Stimulated activated CD8-positive, alpha-beta memory T cell treated with anti-CD3 and anti-CD28 coated beads, Interleukin-15, amount 100 ng/mL, for 24 hours (primary cell): ENCODE data around the gene DESI1.

Experiments used
- DNase-seq: peaks from one replicate; pipeline ENCODE4 v3.0.0-alpha.2; 2020; ENCODE audit warnings: low read depth

DESI1 gene

DNA sequence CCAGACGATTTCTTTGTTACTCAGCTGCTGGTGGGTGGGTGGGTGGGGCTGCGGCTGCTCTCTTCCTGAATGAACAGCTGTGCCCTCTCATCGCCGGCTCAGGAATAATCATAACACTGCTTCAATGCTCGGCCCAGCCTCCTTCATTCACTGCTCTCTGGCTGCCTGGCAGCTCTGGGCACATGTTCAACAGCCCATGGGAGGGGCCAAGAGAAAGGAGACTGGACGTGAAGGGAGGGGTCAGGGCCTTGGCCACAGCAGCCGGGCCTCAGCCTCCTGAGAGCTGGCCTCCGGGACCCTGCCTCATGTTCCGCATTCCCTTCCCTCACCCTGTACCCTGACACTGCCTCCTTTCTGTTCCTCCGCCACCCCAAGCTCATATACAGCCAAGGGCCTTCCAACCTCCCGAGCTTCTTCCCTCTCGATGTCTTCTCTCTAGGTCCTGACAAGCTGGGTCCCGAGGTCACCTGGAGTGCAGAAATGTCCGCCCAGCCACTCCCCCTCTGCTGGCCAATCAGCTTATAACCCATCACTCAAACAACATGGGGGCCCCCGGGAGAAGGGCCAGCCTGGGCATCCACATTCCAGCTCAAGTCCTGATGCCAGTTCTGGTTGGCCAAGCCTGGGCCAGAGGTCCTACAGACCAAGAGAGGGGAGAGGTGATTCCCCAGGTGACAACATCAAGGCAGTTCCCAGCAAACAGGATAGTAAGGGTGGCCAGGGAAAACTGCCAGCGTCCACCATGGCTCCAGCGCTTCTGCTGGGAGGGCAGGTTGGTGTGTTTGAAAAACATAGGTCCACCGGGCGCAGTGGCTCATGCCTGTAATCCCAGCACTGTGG, 63.2 kb downstream of the DESI1 start:
- no peak for DNase-seq

DNA sequence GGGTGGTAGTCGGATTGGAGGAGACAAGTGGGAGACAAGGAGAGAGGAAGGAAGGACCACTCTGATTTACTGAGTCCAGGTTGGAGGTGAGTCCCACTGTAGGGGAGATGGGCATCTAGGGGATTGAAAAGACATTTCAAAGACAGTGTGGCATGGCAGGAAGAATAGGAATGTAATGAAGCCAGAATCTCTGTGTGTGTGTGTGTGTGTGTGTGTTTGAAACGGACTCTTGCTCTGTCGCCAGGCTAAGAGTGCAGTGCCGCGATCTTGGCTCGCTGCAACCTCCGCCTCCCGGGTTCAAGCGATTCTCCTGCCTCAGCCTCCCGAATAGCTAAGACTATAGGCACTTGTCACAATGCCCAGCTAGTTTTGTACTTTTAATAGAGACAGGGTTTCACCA, 64.3 kb downstream of the DESI1 start:
- DNase-seq: no peak

DNA sequence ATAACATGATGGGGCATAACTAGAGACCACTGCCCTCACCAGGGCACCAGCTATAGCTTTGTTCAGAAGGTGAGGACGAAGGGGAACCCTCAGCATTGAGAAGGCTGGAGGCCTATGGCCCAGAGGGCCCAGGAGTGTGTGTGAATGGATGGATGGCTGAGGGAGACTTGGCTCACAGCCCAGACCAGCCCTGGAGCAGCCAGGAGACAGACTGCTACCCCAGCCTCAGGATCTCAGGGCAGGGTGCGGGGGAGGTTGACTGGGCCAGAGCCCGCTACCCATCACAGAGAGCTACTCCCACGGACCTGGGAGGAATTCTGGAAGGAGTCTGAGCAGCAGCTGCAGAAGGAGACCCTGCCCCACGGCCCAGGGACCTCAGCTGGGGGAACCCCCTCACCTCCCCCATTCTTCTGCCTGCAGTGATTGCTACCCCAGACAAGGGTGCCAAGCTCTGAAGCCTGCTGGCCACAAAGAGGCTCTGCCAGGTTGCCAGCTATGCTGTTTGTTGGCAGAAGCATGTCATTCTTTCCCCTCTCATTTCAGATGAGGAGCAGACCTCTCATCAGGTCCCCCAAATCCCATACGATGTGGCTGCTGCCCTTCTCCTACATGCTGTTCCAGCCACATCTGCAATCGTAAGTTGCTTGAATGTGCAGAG, 65.4 kb downstream of the DESI1 start:
- no peak for DNase-seq

DNA sequence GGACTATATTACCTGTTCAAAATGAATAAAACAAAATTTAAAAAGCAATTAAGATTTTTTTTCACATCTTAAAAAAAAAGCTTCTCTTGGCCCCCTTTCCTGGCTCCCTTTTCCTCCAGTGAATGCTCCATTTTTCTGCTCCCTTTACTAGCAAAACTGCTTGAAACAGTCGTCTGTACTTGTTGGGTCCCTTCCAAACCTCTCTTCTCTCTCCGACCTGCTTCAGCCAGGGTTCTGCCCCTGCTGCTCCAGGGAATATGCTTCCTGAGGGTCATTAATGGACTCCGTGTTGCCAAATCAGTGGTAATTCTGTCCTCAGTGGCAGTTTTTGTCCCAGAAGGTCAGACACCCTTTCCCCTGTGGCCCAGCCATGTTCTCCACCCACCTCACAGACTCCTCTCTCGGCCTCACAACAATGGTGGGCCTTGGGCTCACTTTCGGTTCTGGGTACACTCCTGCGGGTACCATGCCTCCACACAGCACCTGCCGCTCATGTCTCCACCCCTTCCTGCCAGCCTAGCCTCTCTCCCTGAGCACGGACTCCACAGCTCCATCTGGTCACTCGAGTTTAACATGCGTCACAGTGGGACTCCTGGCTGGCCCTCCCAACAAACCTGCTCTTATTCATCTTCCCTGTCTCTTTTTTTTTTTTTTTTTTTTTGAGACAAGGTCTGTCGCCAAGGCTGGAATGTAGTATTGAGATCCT, 68.8 kb downstream of the DESI1 start:
- DNase-seq: no peak

DNA sequence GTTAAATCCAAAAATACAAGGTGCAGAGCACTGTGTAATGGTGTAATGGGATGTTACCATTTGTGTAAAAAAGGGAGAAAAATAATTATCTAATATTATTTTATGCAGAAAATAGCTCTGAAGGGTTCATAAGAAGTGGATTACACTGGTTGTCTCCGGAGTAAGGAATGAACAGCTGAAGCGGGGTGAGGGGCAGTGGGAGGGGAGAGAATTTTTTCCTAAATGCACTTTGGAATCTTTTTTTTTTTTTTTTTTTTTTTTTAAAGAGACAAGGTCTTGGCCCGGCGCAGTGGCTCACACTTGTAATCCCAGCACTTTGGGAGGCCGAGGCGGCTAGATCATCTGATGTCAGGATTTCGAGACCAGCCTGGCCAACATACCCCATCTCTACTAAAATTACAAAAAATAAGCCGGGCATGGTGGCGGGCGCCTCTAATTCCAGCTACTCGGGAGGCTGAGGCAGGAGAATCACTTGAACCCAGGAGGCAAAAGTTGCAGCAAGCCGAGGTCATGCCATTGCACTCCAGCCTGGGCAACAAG, 69.8 kb downstream of the DESI1 start:
- no peak for DNase-seq

DNA sequence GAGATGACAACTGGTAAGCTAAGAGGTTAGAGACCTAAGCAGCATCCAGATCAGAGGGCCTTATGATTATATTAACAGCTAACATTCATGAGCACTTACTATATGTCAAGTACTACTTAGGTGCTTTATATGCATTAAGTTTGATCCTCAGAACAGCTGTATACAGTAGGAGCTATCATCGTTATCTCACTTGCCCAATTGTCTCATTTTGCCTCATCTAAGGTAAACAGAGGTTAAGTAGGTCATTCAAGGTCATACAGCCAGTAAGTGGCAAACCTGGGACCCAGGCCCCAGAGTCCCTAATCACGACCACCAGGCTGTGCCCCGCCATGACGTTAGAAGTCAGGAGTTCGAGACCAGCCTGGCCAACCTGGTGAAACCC, 72.0 kb downstream of the DESI1 start:
- DNase-seq: no peak
